ENCODE data around the gene SCN1B. TPM values are rescaled to one million over a fixed set of nuclear protein-coding genes. Genes with fewer than 3 reads are reported as not detected.
"Not testable (repeated sequence)": the region's sequence is repeated elsewhere in the genome, so short reads cannot be mapped to it uniquely, and the experiment has no call there.

Gene SCN1B
- total RNA-seq, 1 experiment from 2014 or later = 4.0 TPM

DNA sequence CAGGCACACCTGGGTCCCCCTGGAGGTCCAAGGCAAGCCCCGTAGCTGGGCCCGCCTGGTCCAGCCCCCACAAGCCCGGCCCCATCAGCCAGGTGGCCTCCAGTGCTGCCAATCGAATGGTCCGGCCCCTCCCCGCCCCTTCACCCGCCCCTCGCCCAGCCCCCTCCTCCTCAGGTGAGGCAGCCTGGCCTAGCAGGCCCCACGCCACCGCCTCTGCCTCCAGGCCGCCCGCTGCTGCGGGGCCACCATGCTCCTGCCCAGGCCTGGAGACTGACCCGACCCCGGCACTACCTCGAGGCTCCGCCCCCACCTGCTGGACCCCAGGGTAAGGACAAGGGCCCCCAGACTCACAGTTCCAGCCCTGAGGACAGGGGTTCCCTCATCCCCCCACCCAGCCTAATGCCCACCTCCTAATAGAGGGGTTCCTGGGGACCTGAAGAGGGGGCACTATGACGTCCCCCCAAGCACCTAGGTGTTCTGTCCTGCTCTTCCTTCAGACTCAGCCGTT lies 11.3 kb downstream of the SCN1B start, which contains the start of gene HPN:
Gene HPN, plus strand, starts transcription at position 174 of the 508 bp plus-strand sequence. CDS start 786 bp downstream, outside the sequence.
- no peaks in the 10 kb centered on the region for H3K27me3 ChIP-seq (replicated peaks)
- no peak for DNase-seq (ENCODE audit: low read depth in 1 of 2, low spot score in 2 of 2)
- no peaks in the 10 kb centered on the region for H3K9me3 ChIP-seq (replicated peaks)
- no peak within 1 kb of the TSS for H3K4me3 ChIP-seq
- H3K27ac ChIP-seq = no peak within 1 kb of the TSS
- no peaks in the 10 kb centered on the region for H3K36me3 ChIP-seq
- H3K4me1 ChIP-seq (replicated peaks) = no peaks in the 10 kb centered on the region

DNA sequence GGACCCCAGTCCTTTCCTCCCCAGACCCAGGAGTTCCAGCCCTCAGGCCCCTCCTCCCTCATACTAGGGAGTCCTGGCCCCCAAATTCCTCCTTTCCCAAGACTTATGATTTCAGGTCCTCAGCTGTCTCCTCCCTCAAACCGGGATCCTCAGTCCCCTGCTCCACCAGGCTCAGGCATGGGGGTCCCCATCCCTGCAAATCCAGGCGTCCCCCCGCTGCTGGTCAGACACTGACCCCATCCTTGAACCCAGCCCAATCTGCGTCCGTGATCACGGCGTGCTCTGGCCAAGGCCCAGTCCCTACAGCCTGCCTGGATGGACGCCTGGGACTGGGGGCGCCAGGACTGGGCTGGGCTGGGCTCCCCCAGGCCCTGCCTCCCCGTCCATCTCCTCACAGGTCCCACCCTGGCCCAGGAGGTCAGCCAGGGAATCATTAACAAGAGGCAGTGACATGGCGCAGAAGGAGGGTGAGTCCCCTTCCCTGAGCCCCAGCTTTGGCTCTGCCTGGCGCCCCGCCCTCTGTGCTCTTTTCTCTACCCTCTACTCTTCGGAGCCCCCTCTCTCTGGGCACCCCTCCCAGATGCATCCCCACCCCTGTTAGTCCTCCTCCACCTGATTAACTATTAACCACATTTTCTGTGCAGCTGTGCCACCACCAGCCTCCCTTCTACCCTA lies 11.9 kb downstream of the SCN1B start:
- Histone ChIP-seq H3K9me3 (replicated peaks) (no peaks in the 10 kb centered on the region), H3K4me1 (replicated peaks) (no peaks in the 10 kb centered on the region), H3K27me3 (replicated peaks) (no peaks in the 10 kb centered on the region), H3K27ac (no peak overlapping the region), H3K4me3 (no peak overlapping the region), H3K36me3 (no peaks in the 10 kb centered on the region)
- DNase-seq (ENCODE audit: low read depth in 1 of 2, low spot score in 2 of 2) = no peak

DNA sequence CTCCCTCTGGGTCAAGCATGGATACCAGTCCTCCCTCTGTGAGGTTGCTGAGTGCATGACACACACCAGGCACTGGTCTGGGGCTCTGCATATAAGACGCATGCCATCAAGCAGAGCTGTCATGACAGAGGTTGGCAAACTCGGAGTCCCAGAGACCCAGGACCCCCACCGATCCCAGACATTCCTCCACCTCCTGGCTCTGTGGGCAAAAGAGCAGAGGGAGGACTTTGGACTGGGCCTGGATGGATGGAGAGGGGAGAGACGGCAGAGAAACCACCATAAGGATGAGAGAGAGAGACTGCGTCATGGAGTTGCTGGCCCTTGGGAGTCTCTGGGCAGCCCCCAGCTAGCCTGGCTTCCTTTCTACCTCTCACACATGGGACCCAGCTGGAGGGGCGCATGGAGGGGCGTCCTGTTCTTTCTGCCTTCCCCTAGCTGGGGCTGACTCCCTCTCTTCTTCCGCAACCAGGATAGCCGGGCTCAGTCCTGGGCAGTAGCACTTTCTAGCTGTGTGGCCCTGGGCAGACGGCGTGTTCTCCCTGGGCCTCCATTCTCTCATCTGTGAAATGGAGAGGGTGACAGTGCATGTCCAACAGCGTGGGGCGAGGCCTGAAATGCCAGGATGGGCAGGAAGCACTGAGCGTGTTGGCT lies 12.8 kb downstream of the SCN1B start:
- Histone ChIP-seq H3K36me3 (no peaks in the 10 kb centered on the region), H3K9me3 (replicated peaks) (no peaks in the 10 kb centered on the region), H3K4me1 (replicated peaks) (no peaks in the 10 kb centered on the region), H3K27ac (no peak overlapping the region), H3K4me3 (no peak overlapping the region), H3K27me3 (replicated peaks) (no peaks in the 10 kb centered on the region)
- no peak for DNase-seq (ENCODE audit: low read depth in 1 of 2, low spot score in 2 of 2)

DNA sequence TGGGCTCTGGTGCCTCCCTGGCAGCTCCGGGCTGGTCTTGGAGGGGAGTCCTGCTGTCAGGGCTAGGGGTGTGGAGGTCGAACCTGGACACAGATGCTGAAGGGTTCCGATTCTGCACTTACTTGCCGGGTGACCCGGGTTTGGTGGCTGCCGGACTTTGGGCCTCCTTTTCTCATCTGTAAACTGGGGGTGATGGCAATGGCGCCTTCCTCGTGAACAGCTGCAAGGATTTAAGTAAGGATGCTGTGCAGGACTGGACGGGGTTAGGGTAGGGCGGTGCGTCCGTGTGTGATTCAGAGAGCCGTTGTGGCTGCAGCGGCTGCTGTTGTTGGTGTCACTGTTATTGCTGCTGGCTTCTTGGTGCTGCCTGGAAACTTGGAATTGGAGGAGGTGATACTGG lies 13.6 kb downstream of the SCN1B start:
- Histone ChIP-seq H3K4me3 (no peak overlapping the region), H3K4me1 (replicated peaks) (no peaks in the 10 kb centered on the region), H3K36me3 (no peaks in the 10 kb centered on the region), H3K27me3 (replicated peaks) (no peaks in the 10 kb centered on the region), H3K9me3 (replicated peaks) (no peaks in the 10 kb centered on the region), H3K27ac (no peak overlapping the region)
- no peak for DNase-seq (ENCODE audit: low read depth in 1 of 2, low spot score in 2 of 2)

DNA sequence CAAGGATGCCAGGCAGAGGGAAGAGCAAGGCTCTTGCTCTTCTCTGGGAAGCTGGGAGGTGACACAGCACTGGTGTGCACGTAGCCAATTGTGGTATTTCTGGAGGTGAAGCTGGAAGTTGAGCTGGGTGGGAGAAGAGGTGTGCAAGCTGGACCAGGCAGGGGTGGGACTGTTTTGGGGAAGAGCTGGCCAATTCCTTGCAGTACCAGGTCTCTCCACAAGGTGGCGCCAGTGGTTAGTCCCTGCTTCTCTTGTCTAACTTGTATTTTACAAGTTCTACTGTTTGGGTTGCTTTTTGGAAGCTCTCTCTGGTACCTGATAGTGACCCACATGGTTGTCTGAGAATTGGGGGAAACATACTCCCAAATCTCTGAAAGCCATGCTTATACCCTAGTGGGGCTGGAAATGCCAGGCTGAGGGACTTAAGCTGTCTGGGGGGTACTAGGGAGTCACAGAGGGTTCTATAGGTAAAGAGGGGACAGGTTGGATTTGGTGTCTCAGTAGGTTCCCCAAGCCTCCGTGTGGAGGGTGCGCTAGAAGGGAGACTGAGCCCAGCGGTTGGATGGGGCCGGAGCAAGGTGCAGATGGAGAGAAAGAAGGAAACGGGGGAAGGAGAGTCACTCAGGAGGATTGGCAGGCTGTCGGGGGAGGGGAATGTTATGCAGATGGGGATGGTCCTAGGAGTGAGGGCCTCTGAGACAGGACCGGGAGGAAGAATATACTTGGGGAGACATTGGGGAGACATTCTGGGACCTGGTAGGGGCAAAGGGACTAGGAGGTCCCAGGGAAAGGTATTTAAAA lies 14.2 kb downstream of the SCN1B start:
- H3K9me3 ChIP-seq (replicated peaks) = no peaks in the 10 kb centered on the region
- peak in 1 of 2 experiments; percentile 44 for DNase-seq (ENCODE audit: low read depth in 1 of 2, low spot score in 2 of 2)
- no peak overlapping the region for H3K4me3 ChIP-seq
- H3K4me1 ChIP-seq (replicated peaks) = no peaks in the 10 kb centered on the region
- H3K27ac ChIP-seq = no peak overlapping the region
- no peaks in the 10 kb centered on the region for H3K27me3 ChIP-seq (replicated peaks)
- H3K36me3 ChIP-seq = no peaks in the 10 kb centered on the region

DNA sequence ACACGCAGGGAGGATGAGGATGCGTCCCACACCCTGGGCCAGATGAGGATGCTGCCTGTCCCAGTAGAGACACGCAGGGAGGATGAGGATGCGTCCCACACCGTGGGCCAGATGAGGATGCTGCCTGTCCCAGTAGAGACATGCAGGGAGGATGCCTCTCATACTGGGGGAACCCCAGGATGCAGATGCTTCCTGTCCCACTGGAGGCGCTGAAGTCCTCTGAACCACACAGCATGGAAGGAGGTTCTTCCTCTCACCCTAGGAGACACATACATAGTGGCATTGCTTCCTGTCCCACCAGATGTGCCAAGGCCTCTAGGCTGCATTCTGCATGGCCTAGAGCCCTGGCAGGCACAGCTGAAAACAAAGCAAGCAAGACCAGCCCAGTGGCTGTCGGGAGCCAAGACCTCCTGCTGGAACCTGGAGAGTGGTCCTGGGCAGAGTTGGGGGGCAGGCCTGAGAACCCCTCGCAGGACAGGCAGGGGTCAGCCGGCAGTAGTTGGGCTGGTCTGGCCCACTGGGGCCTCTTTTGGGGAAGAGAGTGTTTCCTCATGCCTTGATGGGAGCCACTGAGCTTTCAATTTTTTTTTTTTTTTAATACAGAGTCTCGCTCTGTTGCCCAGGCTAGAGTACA lies 15.5 kb downstream of the SCN1B start:
- no peak overlapping the region for H3K27ac ChIP-seq
- H3K27me3 ChIP-seq (replicated peaks) = no peaks in the 10 kb centered on the region
- H3K4me3 ChIP-seq = no peak overlapping the region
- H3K4me1 ChIP-seq (replicated peaks) = no peaks in the 10 kb centered on the region
- no peaks in the 10 kb centered on the region for H3K36me3 ChIP-seq
- DNase-seq (ENCODE audit: low read depth in 1 of 2, low spot score in 2 of 2) = no peak
- no peaks in the 10 kb centered on the region for H3K9me3 ChIP-seq (replicated peaks)

DNA sequence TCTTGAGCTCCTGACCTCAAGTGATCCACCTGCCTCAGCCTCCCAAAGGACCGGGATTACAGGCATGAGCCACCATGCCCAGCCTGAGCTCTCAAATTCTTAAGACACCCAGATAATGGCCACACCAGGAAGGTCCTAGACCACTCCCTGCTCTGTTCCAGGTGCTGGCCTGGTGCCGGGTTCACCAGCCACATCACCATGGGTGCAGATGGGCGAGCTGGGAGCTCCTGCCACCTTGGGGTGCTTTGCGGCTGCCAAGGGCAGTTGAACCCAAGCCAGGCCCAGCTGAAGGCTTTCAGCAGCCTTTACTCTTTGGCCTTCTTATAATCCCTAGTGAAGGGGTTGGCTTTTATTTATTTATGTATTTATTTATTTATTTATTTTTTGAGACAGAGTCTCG lies 16.2 kb downstream of the SCN1B start:
- Histone ChIP-seq H3K27me3 (replicated peaks) (no peaks in the 10 kb centered on the region), H3K27ac (no peak overlapping the region), H3K4me1 (replicated peaks) (no peaks in the 10 kb centered on the region), H3K4me3 (no peak overlapping the region), H3K9me3 (replicated peaks) (no peaks in the 10 kb centered on the region), H3K36me3 (no peaks in the 10 kb centered on the region)
- DNase-seq (ENCODE audit: low read depth in 1 of 2, low spot score in 2 of 2) = no peak

DNA sequence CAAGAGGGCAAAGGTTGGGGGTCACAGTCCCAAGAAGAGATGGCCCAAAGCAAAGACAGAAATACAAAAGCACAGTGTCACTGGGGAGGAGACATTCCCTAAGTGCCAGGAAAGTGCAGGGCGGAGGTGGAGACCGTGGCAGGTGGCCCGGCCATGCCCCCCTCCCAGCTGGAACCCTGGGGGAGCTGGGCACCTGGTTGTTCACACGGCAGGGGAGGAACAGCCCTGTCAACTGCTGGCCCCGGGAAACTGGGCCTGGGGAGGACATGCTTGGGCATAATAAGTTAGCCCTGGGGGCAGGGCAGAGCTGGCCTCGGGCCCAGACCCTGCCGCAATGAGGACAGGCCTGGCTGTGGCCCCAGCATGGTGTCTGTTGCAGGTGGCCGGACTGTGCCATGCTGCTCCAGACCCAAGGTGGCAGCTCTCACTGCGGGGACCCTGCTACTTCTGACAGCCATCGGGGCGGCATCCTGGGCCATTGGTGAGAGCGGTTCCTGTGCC lies 18.7 kb downstream of the SCN1B start:
- DNase-seq (ENCODE audit: low read depth in 1 of 2, low spot score in 2 of 2) = no peak
- Histone ChIP-seq H3K36me3 (no peaks in the 10 kb centered on the region), H3K27me3 (replicated peaks) (no peaks in the 10 kb centered on the region), H3K9me3 (replicated peaks) (no peaks in the 10 kb centered on the region), H3K4me1 (replicated peaks) (no peaks in the 10 kb centered on the region), H3K4me3 (no peak overlapping the region), H3K27ac (no peak overlapping the region)

DNA sequence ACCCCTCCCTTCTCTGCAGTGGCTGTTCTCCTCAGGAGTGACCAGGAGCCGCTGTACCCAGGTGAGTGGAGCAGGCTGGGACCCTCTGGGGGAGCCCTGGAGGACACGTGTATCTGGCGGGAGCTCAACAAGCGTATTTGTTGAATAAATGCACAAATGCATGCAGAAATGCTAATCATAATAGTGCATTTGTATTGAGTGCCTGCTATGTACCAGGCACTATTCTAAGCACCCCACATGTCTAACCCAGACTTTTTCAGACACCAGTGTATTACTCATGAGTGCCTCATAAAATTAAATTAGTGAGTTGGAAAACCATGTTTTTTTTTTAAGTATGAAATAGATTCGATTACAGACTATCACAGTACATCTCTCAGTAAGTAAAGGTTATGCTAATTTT lies 19.2 kb downstream of the SCN1B start:
- no peaks in the 10 kb centered on the region for H3K4me1 ChIP-seq (replicated peaks)
- H3K27ac ChIP-seq = no peak overlapping the region
- no peaks in the 10 kb centered on the region for H3K36me3 ChIP-seq
- no peak for DNase-seq (ENCODE audit: low read depth in 1 of 2, low spot score in 2 of 2)
- H3K27me3 ChIP-seq (replicated peaks) = no peaks in the 10 kb centered on the region
- no peaks in the 10 kb centered on the region for H3K9me3 ChIP-seq (replicated peaks)
- H3K4me3 ChIP-seq = no peak overlapping the region

DNA sequence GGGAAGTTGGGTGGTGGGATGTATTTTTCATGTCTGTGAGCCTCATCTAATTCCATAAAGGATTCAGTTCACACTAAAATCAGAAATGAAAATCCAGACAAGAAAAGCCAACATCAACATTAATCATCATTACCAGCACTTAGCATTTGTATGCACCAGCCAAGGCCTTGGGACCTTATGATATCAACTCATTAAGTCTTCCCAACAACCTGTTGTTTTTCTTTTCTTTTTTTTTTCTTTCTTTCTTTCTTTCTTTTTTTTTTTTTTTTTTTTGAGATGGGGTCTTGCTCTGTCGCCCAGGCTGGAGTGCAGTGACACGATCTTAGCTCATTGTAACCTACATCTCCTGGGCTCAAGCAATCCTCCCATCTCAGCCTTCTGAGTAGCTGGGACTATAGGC lies 20.4 kb downstream of the SCN1B start:
- H3K27me3 ChIP-seq (replicated peaks); H3K36me3 ChIP-seq; H3K9me3 ChIP-seq (replicated peaks): not testable (repeated sequence)

DNA sequence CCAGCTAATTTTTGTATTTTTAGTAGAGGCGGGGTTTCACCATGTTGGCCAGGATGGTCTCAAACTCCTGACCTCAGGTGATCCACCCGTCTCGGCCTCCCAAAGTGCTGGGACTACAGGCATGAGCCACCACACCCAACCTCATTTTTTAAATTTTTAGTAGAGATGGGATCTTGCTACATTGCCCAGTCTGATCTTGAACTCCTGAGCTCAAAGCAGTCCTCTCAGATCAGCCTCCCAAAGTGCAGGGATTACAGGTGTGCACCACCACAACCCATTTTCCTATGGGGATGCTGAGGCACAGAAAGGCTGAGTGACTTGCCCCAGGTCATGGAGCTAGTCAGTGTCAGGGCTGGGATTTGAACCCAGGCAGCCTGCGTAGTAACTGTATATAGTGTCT lies 21.0 kb downstream of the SCN1B start:
- H3K4me3 ChIP-seq; DNase-seq (ENCODE audit: low read depth in 1 of 2, low spot score in 2 of 2); H3K27ac ChIP-seq; H3K27me3 ChIP-seq (replicated peaks); H3K9me3 ChIP-seq (replicated peaks); H3K36me3 ChIP-seq; H3K4me1 ChIP-seq (replicated peaks): not testable (repeated sequence)

More for the DNA sequence above, 20.4 kb downstream of the SCN1B start:
- H3K4me1 ChIP-seq (replicated peaks); H3K4me3 ChIP-seq; H3K27ac ChIP-seq; DNase-seq (ENCODE audit: low read depth in 1 of 2, low spot score in 2 of 2): not testable (repeated sequence)

DNA sequence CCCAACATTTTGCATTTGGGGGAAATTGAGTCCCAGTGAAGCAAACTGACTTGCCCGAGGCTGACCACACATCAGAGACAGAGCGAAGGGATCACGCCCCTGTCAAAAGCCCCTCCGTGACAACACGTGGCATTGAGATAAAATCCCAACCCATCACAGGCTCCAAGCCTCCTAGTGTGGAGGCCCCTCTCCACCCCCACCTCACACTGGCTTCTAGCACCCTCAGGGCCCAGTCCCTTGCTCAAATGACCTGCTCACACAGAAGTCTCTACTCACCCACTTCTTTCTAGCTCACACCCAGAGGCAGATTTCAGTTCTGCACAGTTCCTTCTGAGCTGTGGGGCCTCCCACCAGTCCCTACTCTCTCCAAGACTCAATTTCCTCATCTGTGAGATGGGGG lies 21.5 kb downstream of the SCN1B start:
- Histone ChIP-seq H3K4me1 (replicated peaks) (no peaks in the 10 kb centered on the region), H3K36me3 (no peaks in the 10 kb centered on the region), H3K27ac (no peak overlapping the region), H3K4me3 (no peak overlapping the region), H3K27me3 (replicated peaks) (peaks cover 10% of the 10 kb centered on the region), H3K9me3 (replicated peaks) (no peaks in the 10 kb centered on the region)
- DNase-seq (ENCODE audit: low read depth in 1 of 2, low spot score in 2 of 2) = no peak

DNA sequence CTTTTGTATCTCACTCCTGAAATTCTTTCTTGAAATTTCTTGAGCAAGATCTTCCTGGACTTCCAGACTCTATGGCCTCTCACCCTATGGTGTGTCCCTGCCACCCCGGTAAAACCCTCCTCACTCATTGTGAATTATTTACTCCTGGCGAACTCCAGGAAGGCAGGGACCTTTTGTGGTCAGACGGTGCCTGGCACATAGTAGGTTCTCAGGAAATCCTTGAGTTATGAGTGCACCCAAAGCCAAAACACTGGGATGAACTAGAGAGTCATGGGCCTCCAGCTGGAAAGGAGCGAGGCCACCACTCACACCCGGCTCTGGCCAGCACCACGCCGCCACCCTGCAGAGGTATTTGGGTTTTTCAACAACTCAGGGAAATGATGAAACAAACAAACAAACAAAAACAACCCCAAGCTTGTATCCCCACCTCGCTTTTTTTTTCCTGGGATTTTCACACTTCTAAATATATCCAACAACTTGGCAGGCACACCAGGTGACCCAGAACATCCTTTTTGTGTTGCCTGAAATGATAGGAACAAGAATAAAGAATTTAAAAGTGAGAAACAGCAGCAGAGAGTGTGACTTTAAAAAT lies 22.4 kb downstream of the SCN1B start:
- Histone ChIP-seq H3K36me3 (no peaks in the 10 kb centered on the region), H3K27me3 (replicated peaks) (peaks cover 18% of the 10 kb centered on the region), H3K9me3 (replicated peaks) (no peaks in the 10 kb centered on the region), H3K4me3 (no peak overlapping the region), H3K4me1 (replicated peaks) (no peaks in the 10 kb centered on the region), H3K27ac (no peak overlapping the region)
- no peak for DNase-seq (ENCODE audit: low read depth in 1 of 2, low spot score in 2 of 2)
